ENCODE data around the gene TUSC2. TPM values are rescaled to one million over a fixed set of nuclear protein-coding genes. Genes with fewer than 3 reads are reported as not detected.
A peak's percentile ranks its signal among the peaks of the same experiment; 100 is the strongest.

TUSC2 gene
- total RNA-seq (10 to 100 TPM; 23.7 to 34.9 (median 26.9) TPM), polyA plus RNA-seq (10 to 100 TPM; 27.4 to 59.1 TPM)
- long read RNA-seq, donor 1, transcript TUSC2-201 (3 exons, 1,691 nt) = major isoform, 29 of 35 reads
- long read RNA-seq, donor 1, partial matches to known transcripts = 3 of 35 reads
- long read RNA-seq, donor 1, other reads (novel, unspliced or antisense) = 3 of 35 reads
- long read RNA-seq, donor 2, transcript TUSC2-201 (3 exons, 1,691 nt) = major isoform, 25 of 33 reads
- long read RNA-seq, donor 2, partial matches to known transcripts = 2 of 33 reads
- long read RNA-seq, donor 2, other reads (novel, unspliced or antisense) = 4 of 33 reads
- long read RNA-seq, donor 3, transcript TUSC2-201 (3 exons, 1,691 nt) = major isoform, 28 of 36 reads
- long read RNA-seq, donor 3, partial matches to known transcripts = 3 of 36 reads
- long read RNA-seq, donor 3, other reads (novel, unspliced or antisense) = 0 of 36 reads

GRCh38 chr3:50327943-50328691 lies at the start of gene TUSC2:
TUSC2 (minus strand) TSS chr3:50328223; CDS start chr3:50328099, 124 bp downstream.
- 3% methylated on average over 55 of the region's 55 CpGs for WGBS, 2 donors
- ATAC-seq (peak; percentile 72 to 88 (median 84)), DNase-seq (peak; percentile 97)
- H3K4me1 ChIP-seq = peaks cover 17 to 65% (median 55%) of the 10 kb centered on the region in 9 donors
- H3K4me3 ChIP-seq = peak within 1 kb of the TSS; percentile 76 to 97 (median 90)
- peak within 1 kb of the TSS; percentile 50 to 93 (median 90) for H3K27ac ChIP-seq
- no peak for TF ChIP-seq CTCF (IDR thresholded peaks at IDR 0.05)
- peaks cover 8 to 61% (median 40%) of the 10 kb centered on the region in 9 donors for H3K36me3 ChIP-seq
- H3K9me3 ChIP-seq = no peaks in the 10 kb centered on the region
- intact Hi-C loops (cut with DNase I) = loop anchor here in 1 of 10 donors (10.0 kb wide), 1 partner anchor 63 kb away; the partner anchor contains the start of gene SEMA3B
- H3K27me3 ChIP-seq = no peaks in the 10 kb centered on the region

GRCh38 chr3:50375258-50375931 lies 47.4 kb upstream of the TUSC2 start:
- ATAC-seq = no peak
- WGBS, 2 donors = 74 to 79% methylated on average over 7 of the region's 7 CpGs
- no peak for TF ChIP-seq CTCF (IDR thresholded peaks at IDR 0.05)

GRCh38 chr3:50374363-50375257 lies 46.6 kb upstream of the TUSC2 start:
- Histone ChIP-seq H3K27me3 (no peaks in the 10 kb centered on the region), H3K9me3 (no peaks in the 10 kb centered on the region), H3K27ac (no peak overlapping the region), H3K4me1 (no peaks in the 10 kb centered on the region), H3K36me3 (no peaks in the 10 kb centered on the region), H3K4me3 (no peak overlapping the region)
- 80 to 83% methylated on average over 22 of the region's 22 CpGs for WGBS, 2 donors
- no peak for TF ChIP-seq CTCF (IDR thresholded peaks at IDR 0.05)
- ATAC-seq = no peak
- no peak for DNase-seq
- intact Hi-C loops (cut with DNase I) = loop anchor here in 3 of 10 donors (5.0 to 10.0 kb wide), 3 partner anchors 160 to 170 kb away; no protein-coding TSS in a partner anchor

More at GRCh38 chr3:50375258-50375931, 47.4 kb upstream of the TUSC2 start:
- H3K27ac ChIP-seq = no peak overlapping the region
- DNase-seq = no peak
- H3K27me3 ChIP-seq = no peaks in the 10 kb centered on the region
- H3K4me3 ChIP-seq = no peak overlapping the region
- intact Hi-C loops (cut with DNase I) = loop anchor here in 2 of 10 donors (10.0 kb wide), 2 partner anchors 159 to 169 kb away; no protein-coding TSS in a partner anchor
- no peaks in the 10 kb centered on the region for H3K4me1 ChIP-seq
- no peaks in the 10 kb centered on the region for H3K36me3 ChIP-seq
- no peaks in the 10 kb centered on the region for H3K9me3 ChIP-seq
